B cell (primary cell): Measurements from ENCODE around the gene ATOSA. TPM values are rescaled to one million over a fixed set of nuclear protein-coding genes. Genes with fewer than 3 reads are reported as not detected.

Experiments used
- ATAC-seq: fragments of 200-7000 bp; cut with Tn5 transposase; one replicate; pipeline ENCODE4 v1.10.0; 2021; ENCODE audit warnings: low read depth, mild to moderate bottlenecking, moderate number of reproducible peaks, moderate library complexity
- CTCF ChIA-PET: fragments of 350-600 bp; sonication (Branson Sonifier 250); formaldehyde crosslinking; loops from one replicate; lab custom pipeline; 2021; ENCODE audit warnings: antibody characterized with exemption, inconsistent platforms; lab: Charles Lee
- POLR2A ChIA-PET: fragments of 350-600 bp; sonication (Branson Sonifier 250); formaldehyde crosslinking; loops from one replicate; lab custom pipeline; 2021; ENCODE audit warnings: antibody characterized with exemption; lab: Charles Lee
- DNase-seq: peaks from one replicate; pipeline ENCODE4 v3.0.0; 2013
- H2AFZ ChIP-seq: 2 replicates; pipeline ENCODE4 v1.6.1; 2012; ENCODE audit warnings: mild to moderate bottlenecking, low read depth, low read length; ENCODE audit not compliant: insufficient read depth, poor library complexity, severe bottlenecking
- H3K27ac ChIP-seq, 2 donors: 1 replicate in 1 of 2; 2 replicates in 1 of 2; pipeline ENCODE4 v1.5.1; 2012 to 2013; ENCODE audit warnings: low read length in 2 of 2, mild to moderate bottlenecking in 2 of 2, moderate library complexity in 1 of 2
- H3K27me3 ChIP-seq, 4 experiments: fragments of 200-600 bp in 1 of 4; sonication (generic) in 1 of 4; replicated peaks in 1 of 4; 1 replicate in 2 of 4; 2 replicates in 2 of 4; pipeline versions ENCODE4 v1.6.1 to v1.7.0; 2013 to 2016; ENCODE audit warnings: low read length in 3 of 4, mild to moderate bottlenecking in 2 of 4, mixed read lengths in 1 of 4, moderate library complexity in 1 of 4; ENCODE audit not compliant: insufficient read depth in 4 of 4, control insufficient read depth in 3 of 4; ENCODE audit errors: control extremely low read depth in 1 of 4
- H3K36me3 ChIP-seq, 2 experiments: replicated peaks in 1 of 2; 1 replicate in 1 of 2; 2 replicates in 1 of 2; pipeline versions ENCODE4 v1.6.1 to v1.7.1; 2013; ENCODE audit warnings: low read length in 1 of 2; ENCODE audit not compliant: insufficient read depth in 2 of 2, control insufficient read depth in 1 of 2; ENCODE audit errors: control extremely low read depth in 1 of 2, extremely low read depth in 1 of 2
- H3K4me1 ChIP-seq, 2 donors: fragments of 200-600 bp in 1 of 2; sonication (generic) in 1 of 2; 1 replicate in 1 of 2; 2 replicates in 1 of 2; pipeline versions ENCODE4 v1.5.1 to v1.6.1; 2013 to 2017; ENCODE audit warnings: low read length in 2 of 2; ENCODE audit not compliant: control insufficient read depth in 2 of 2, insufficient read depth in 2 of 2
- H3K4me2 ChIP-seq: replicated peaks from 2 replicates; pipeline ENCODE3; 2012; ENCODE audit warnings: mild to moderate bottlenecking, low read depth, low read length; ENCODE audit not compliant: poor library complexity, severe bottlenecking
- H3K4me3 ChIP-seq, 5 experiments: fragments of 200-600 bp in 1 of 5; sonication (generic) in 1 of 5; 1 replicate in 3 of 5; 2 replicates in 2 of 5; pipeline versions ENCODE4 v1.5.1 to v1.7.0; 2011 to 2016; ENCODE audit warnings: low read length in 4 of 5, mild to moderate bottlenecking in 4 of 5, low read depth in 2 of 5, control low read depth in 1 of 5, moderate library complexity in 1 of 5; ENCODE audit not compliant: insufficient read depth in 1 of 5; ENCODE audit errors: control extremely low read depth in 1 of 5, extremely low read depth in 1 of 5
- H3K79me2 ChIP-seq: fragments of 200-600 bp; sonication (generic); one replicate; pipeline ENCODE4 v1.6.0; 2016; ENCODE audit warnings: low read length; ENCODE audit not compliant: control insufficient read depth, insufficient read depth
- H3K9ac ChIP-seq: fragments of 200-600 bp; sonication (generic); 2 replicates; pipeline ENCODE4 v1.6.1; 2017; ENCODE audit warnings: mild to moderate bottlenecking, low read length, moderate library complexity
- H3K9me3 ChIP-seq, 3 donors: one replicate each; pipeline versions ENCODE4 v1.6.1 to v1.7.1; 2013; ENCODE audit warnings: low read length in 2 of 3; ENCODE audit not compliant: control insufficient read depth in 2 of 3, insufficient read depth in 1 of 3; ENCODE audit errors: control extremely low read depth in 1 of 3
- H4K20me1 ChIP-seq: 2 replicates; pipeline ENCODE4 v1.6.0; 2012; ENCODE audit warnings: mild to moderate bottlenecking, low read length; ENCODE audit not compliant: insufficient read depth, control insufficient read depth, poor library complexity, severe bottlenecking
- H3K27ac Mint-ChIP-seq: one replicate; pipeline ENCODE4 v1.8.0; 2021; ENCODE audit warnings: mixed read lengths
- H3K27me3 Mint-ChIP-seq: one replicate; pipeline ENCODE4 v1.8.0; 2021; ENCODE audit warnings: mixed read lengths
- H3K4me1 Mint-ChIP-seq: one replicate; pipeline ENCODE4 v1.8.0; 2021; ENCODE audit warnings: mixed read lengths
- H3K4me3 Mint-ChIP-seq: one replicate; pipeline ENCODE4 v1.8.0; 2021; ENCODE audit warnings: mixed read lengths
- H3K9me3 Mint-ChIP-seq: one replicate; pipeline ENCODE4 v1.8.0; 2022; ENCODE audit warnings: mixed read lengths; ENCODE audit not compliant: insufficient read depth
- EZH2 ChIP-seq: IDR thresholded peaks from 2 replicates; pipeline ENCODE4 v1.6.1; 2012; ENCODE audit warnings: borderline replicate concordance, low read depth, mild to moderate bottlenecking, moderate library complexity, low read length; ENCODE audit not compliant: insufficient read depth, poor library complexity, severe bottlenecking
- WGBS: methylation state at CpG from one replicate; pipeline ENCODE4 v1.1.5; 2013; ENCODE audit warnings: missing lambda C conversion rate; ENCODE audit not compliant: insufficient coverage; 5-methylcytosine and 5-hydroxymethylcytosine counted together
- intact Hi-C: fragments of 100-400 bp; cut with micrococcal nuclease; formaldehyde crosslinking; loops from one replicate; pipeline ENCODE4 v1.10.0; 2022
- polyA plus RNA-seq: library from polyadenylated mRNA; depleted of rRNA; stranded (reverse); fragments of >200 nt; gene quantifications from 2 replicates; pipeline ENCODE4 v1.2.3, GENCODE V29; 2012
- total RNA-seq, 2 donors: library from RNA; stranded (reverse); fragments of 120-200 nt in 1 of 2; gene quantifications; 1 replicate in 1 of 2; 2 replicates in 1 of 2; pipeline versions ENCODE4 v1.2.3 to v1.2.4, GENCODE V29; 2013 to 2022
- TF ChIP-seq, protein P1 (sequence below): fragments of 200-600 bp; IDR thresholded peaks from one replicate; pipeline ENCODE4 v1.8.0; 2022; ENCODE audit warnings: antibody characterized with exemption, mild to moderate bottlenecking

ATOSA gene
- total and polyA plus RNA-seq, 2 donors (not counting 1 experiment from before 2014, with no cell fraction given), result 73.4 to 198 TPM

DNA sequence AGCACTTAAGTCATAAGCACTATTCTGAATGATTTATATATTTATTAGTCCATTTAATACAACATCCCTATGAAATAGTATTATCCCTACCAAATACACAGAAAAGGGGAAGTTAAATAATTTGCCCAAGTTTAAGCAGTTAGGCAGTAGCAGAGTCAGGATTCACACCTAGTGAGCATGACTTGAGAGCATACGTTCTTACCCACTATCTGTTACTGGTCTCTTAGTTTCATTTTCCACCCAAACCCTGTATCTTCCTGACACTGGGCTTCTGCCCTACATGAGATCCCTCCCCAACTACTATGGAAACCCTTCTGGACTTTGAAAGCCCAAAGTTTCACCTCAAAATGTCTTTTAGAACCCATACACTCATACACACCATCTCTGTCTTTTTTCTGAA, 4.4 kb upstream of the ATOSA start:
- intact Hi-C loops, result loop anchor here (1.0 to 10.0 kb wide), 3 partner anchors 26 to 1919 kb away; partner anchors contain the start of gene SPPL2A
- peak overlapping the region in 3 of 5 experiments; percentile 4 to 55 (median 5) for H3K4me3 ChIP-seq

DNA sequence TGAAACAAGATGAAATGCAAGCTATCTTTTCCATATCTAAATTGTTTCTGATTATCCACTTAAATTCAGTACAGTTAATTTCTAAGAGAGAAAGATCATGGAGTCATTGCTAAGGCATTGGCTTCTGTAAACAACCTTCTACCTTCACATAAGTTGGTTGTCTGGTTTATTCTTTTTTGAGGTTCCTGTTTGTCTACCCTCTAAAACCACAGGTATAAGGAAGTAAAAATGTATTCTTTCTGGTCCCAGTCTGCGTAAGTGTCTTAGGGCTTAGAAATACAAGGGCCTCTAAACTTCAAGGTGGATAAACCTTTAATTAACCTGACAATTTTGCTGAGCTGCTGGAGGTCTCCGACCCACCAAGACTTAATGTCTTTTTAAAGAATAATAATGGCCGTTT, 3.6 kb upstream of the ATOSA start:
- peak overlapping the region; percentile 75 for H3K4me3 Mint-ChIP-seq
- H3K27ac ChIP-seq, result peak overlapping the region; percentile 92 to 97
- no peaks in the 10 kb centered on the region for H3K27me3 Mint-ChIP-seq
- peak overlapping the region; percentile 99 for H3K27ac Mint-ChIP-seq
- peaks cover 0 to 5% (median 3%) of the 10 kb centered on the region in 3 donors for H3K9me3 ChIP-seq
- peak overlapping the region; percentile 84 for H3K4me2 ChIP-seq
- DNase-seq (peak; percentile 80), ATAC-seq (peak; percentile 15)
- peaks cover 56% of the 10 kb centered on the region for H3K79me2 ChIP-seq
- intact Hi-C loops, result loop anchor here (1.0 to 10.0 kb wide), 3 partner anchors 27 to 1918 kb away; partner anchors contain the start of gene SPPL2A
- WGBS, result no CpG with 5 or more reads among the region's 3 CpGs
- H3K9ac ChIP-seq, result peak overlapping the region; percentile 44
- peak overlapping the region in 2 of 5 experiments; percentile 2 to 88 for H3K4me3 ChIP-seq
- peaks cover 65 to 67% of the 10 kb centered on the region in 2 donors for H3K4me1 ChIP-seq
- H3K9me3 Mint-ChIP-seq, result no peaks in the 10 kb centered on the region
- no peak overlapping the region for H2AFZ ChIP-seq
- H3K27me3 ChIP-seq, result no peaks in the 10 kb centered on the region
- peaks cover 83% of the 10 kb centered on the region for H3K4me1 Mint-ChIP-seq
- no peak for TF ChIP-seq EZH2
- TF ChIP-seq, protein P1, sequence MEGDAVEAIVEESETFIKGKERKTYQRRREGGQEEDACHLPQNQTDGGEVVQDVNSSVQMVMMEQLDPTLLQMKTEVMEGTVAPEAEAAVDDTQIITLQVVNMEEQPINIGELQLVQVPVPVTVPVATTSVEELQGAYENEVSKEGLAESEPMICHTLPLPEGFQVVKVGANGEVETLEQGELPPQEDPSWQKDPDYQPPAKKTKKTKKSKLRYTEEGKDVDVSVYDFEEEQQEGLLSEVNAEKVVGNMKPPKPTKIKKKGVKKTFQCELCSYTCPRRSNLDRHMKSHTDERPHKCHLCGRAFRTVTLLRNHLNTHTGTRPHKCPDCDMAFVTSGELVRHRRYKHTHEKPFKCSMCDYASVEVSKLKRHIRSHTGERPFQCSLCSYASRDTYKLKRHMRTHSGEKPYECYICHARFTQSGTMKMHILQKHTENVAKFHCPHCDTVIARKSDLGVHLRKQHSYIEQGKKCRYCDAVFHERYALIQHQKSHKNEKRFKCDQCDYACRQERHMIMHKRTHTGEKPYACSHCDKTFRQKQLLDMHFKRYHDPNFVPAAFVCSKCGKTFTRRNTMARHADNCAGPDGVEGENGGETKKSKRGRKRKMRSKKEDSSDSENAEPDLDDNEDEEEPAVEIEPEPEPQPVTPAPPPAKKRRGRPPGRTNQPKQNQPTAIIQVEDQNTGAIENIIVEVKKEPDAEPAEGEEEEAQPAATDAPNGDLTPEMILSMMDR, result no peak
- H4K20me1 ChIP-seq, result peaks cover 7% of the 10 kb centered on the region
- CTCF ChIA-PET, result interaction anchor here (1.0 to 4.5 kb wide), 7 partner anchors 10 to 449 kb away, joined by 3 to 23 read pairs (median 4); no protein-coding TSS in a partner anchor
- POLR2A ChIA-PET, result interaction anchor here (0.8 to 1.3 kb wide), 2 partner anchors 27 to 155 kb away, joined by 3 to 6 read pairs; partner anchors contain the start of gene MYO5A
- no peaks in the 10 kb centered on the region for H3K36me3 ChIP-seq

More for the DNA sequence above, 4.4 kb upstream of the ATOSA start:
- Histone ChIP-seq H4K20me1 (no peaks in the 10 kb centered on the region), H2AFZ (peak overlapping the region; percentile 44), H3K79me2 (peaks cover 56% of the 10 kb centered on the region), H3K36me3 (no peaks in the 10 kb centered on the region), H3K27ac (peak overlapping the region; percentile 92 to 97), H3K27me3 (no peaks in the 10 kb centered on the region), H3K4me1 (peaks cover 63 to 67% of the 10 kb centered on the region in 2 donors), H3K9ac (peak overlapping the region; percentile 39), H3K9me3 (peaks cover 0 to 5% (median 3%) of the 10 kb centered on the region in 3 donors), H3K4me2 (peak overlapping the region; percentile 84)
- DNase-seq (peak; percentile 77), ATAC-seq (peak; percentile 51)
- H3K4me3 Mint-ChIP-seq, result peak overlapping the region; percentile 83
- H3K4me1 Mint-ChIP-seq, result peaks cover 83% of the 10 kb centered on the region
- POLR2A ChIA-PET, result interaction anchor here (0.8 to 1.3 kb wide), 3 partner anchors 26 to 155 kb away, joined by 3 to 6 read pairs (median 3); partner anchors contain the start of gene MYO5A
- H3K27me3 Mint-ChIP-seq, result no peaks in the 10 kb centered on the region
- CTCF ChIA-PET, result interaction anchor here (1.0 to 4.5 kb wide), 6 partner anchors 27 to 456 kb away, joined by 3 to 23 read pairs (median 8); no protein-coding TSS in a partner anchor
- H3K27ac Mint-ChIP-seq, result peak overlapping the region; percentile 99
- peaks cover under 1% of the 10 kb centered on the region for H3K9me3 Mint-ChIP-seq
- TF ChIP-seq, protein P1, result no peak
- TF ChIP-seq EZH2, result no peak
- 0% methylated on average over 1 of the region's 1 CpG for WGBS
